Measurements from ENCODE around the gene SMNDC1. TPM values are rescaled to one million over a fixed set of nuclear protein-coding genes. Genes with fewer than 3 reads are reported as not detected.
A peak's percentile ranks its signal among the peaks of the same experiment; 100 is the strongest.
"Not testable (repeated sequence)": the region's sequence is repeated elsewhere in the genome, so short reads cannot be mapped to it uniquely, and the experiment has no call there.

Gene SMNDC1
- total RNA-seq, 1 donor from 2014 or later: 6.9 TPM

GRCh38 chr10:110274647-110275046 is 30.1 kb downstream of the SMNDC1 start:
- no peaks in the 10 kb centered on the region for H3K27me3 ChIP-seq
- no peaks in the 10 kb centered on the region for H3K36me3 ChIP-seq
- peak overlapping the region; percentile 84 to 90 for H3K27ac ChIP-seq
- no peak for DNase-seq (ENCODE audit: low spot score in 2 of 2)
- peaks cover 10 to 80% of the 10 kb centered on the region in 2 donors for H3K4me1 ChIP-seq
- no peak overlapping the region for H3K4me3 ChIP-seq
- H3K9me3 ChIP-seq: no peaks in the 10 kb centered on the region
- intact Hi-C loops (cut with DNase I): loop anchor here (5.0 kb wide), 1 partner anchor 392 kb away; no protein-coding TSS in a partner anchor
- TF ChIP-seq CTCF (IDR thresholded peaks at IDR 0.05): no peak

- Histone ChIP-seq H3K27ac (peak overlapping the region; percentile 84 to 90), H3K4me1 (peaks cover 11 to 84% of the 10 kb centered on the region in 2 donors), H3K36me3 (no peaks in the 10 kb centered on the region), H3K27me3 (no peaks in the 10 kb centered on the region), H3K9me3 (no peaks in the 10 kb centered on the region), H3K4me3 (no peak overlapping the region)
- no peak for DNase-seq (ENCODE audit: low spot score in 2 of 2)
- TF ChIP-seq CTCF (IDR thresholded peaks at IDR 0.05): no peak
- intact Hi-C loops (cut with DNase I): no loop called here
Observed at GRCh38 chr10:110274072-110274627, 30.6 kb downstream of the SMNDC1 start.

- Histone ChIP-seq H3K36me3 (no peaks in the 10 kb centered on the region), H3K9me3 (no peaks in the 10 kb centered on the region), H3K27me3 (no peaks in the 10 kb centered on the region), H3K4me1 (peaks cover 15 to 88% of the 10 kb centered on the region in 2 donors), H3K27ac (peak overlapping the region; percentile 84 to 90), H3K4me3 (no peak overlapping the region)
- TF ChIP-seq CTCF (IDR thresholded peaks at IDR 0.05): no peak
- intact Hi-C loops (cut with DNase I): no loop called here
- peak; percentile 60 to 90 for DNase-seq (ENCODE audit: low spot score in 2 of 2)
Observed at GRCh38 chr10:110273474-110273873, 31.2 kb downstream of the SMNDC1 start.

GRCh38 chr10:110272995-110273394 is 31.7 kb downstream of the SMNDC1 start:
- H3K36me3 ChIP-seq; DNase-seq (ENCODE audit: low spot score in 2 of 2); intact Hi-C loops (cut with DNase I); H3K9me3 ChIP-seq; H3K4me3 ChIP-seq; H3K27me3 ChIP-seq: not testable (repeated sequence)
- peaks cover 15 to 89% of the 10 kb centered on the region in 2 donors for H3K4me1 ChIP-seq
- peak overlapping the region; percentile 84 to 90 for H3K27ac ChIP-seq

GRCh38 chr10:110269374-110270318 is 35.1 kb downstream of the SMNDC1 start:
- H3K36me3 ChIP-seq: no peaks in the 10 kb centered on the region
- TF ChIP-seq CTCF (IDR thresholded peaks at IDR 0.05): no peak
- H3K9me3 ChIP-seq: no peaks in the 10 kb centered on the region
- intact Hi-C loops (cut with DNase I): no loop called here
- no peaks in the 10 kb centered on the region for H3K27me3 ChIP-seq
- peak in 1 of 2 donors; percentile 69 for DNase-seq (ENCODE audit: low spot score in 2 of 2)
- peak overlapping the region; percentile 84 to 90 for H3K27ac ChIP-seq
- peak overlapping the region; percentile 39 to 41 for H3K4me3 ChIP-seq
- H3K4me1 ChIP-seq: peaks cover 20 to 87% of the 10 kb centered on the region in 2 donors

- H3K9me3 ChIP-seq: no peaks in the 10 kb centered on the region
- H3K27ac ChIP-seq: peak overlapping the region; percentile 84 to 90
- DNase-seq (ENCODE audit: low spot score in 2 of 2): no peak
- intact Hi-C loops (cut with DNase I): no loop called here
- H3K4me1 ChIP-seq: peaks cover 20 to 89% of the 10 kb centered on the region in 2 donors
- H3K4me3 ChIP-seq: peak overlapping the region in 1 of 2 donors; percentile 41
- no peaks in the 10 kb centered on the region for H3K36me3 ChIP-seq
- no peaks in the 10 kb centered on the region for H3K27me3 ChIP-seq
- no peak for TF ChIP-seq CTCF (IDR thresholded peaks at IDR 0.05)
Observed at GRCh38 chr10:110268971-110269370, 35.7 kb downstream of the SMNDC1 start.

Measured in ascending aorta (tissue), 2 donors.